SK-N-SH treated with all-trans-retinoic acid at 6 μM for 48 hours (cell line): ENCODE measurements around the gene NME5.

Source experiments
- ATAC-seq: fragments of 200-7000 bp; cut with Tn5 transposase; 3 replicates; pipeline ENCODE4 v1.9.1; 2020; ENCODE audit warnings: mild to moderate bottlenecking, moderate library complexity
- ARNTL ChIP-seq: fragments of 450-650 bp; formaldehyde crosslinking; IDR thresholded peaks from 2 replicates; pipeline ENCODE4 v1.5.0; 2020; ENCODE audit warnings: low read depth, mild to moderate bottlenecking, moderate library complexity, borderline replicate concordance
- BACH2 ChIP-seq: fragments of 250-450 bp; sonication (Bioruptor Pico); IDR thresholded peaks from 2 replicates; pipeline ENCODE4 v1.9.0; 2021; ENCODE audit warnings: mild to moderate bottlenecking, borderline replicate concordance
- CSDC2 ChIP-seq: fragments of 250-450 bp; sonication (Bioruptor Pico); IDR thresholded peaks from 2 replicates; pipeline ENCODE4 v1.5.0; 2020; ENCODE audit warnings: mild to moderate bottlenecking, moderate library complexity
- CSRNP3 ChIP-seq: fragments of 250-450 bp; sonication (Bioruptor Pico); IDR thresholded peaks from 2 replicates; pipeline ENCODE4 v1.5.1; 2021; ENCODE audit warnings: mild to moderate bottlenecking, moderate library complexity
- ESRRG ChIP-seq: fragments of 250-450 bp; sonication (Bioruptor Pico); IDR thresholded peaks from 2 replicates; pipeline ENCODE4 v1.6.1; 2021; ENCODE audit warnings: mild to moderate bottlenecking
- GLIS3 ChIP-seq: fragments of 250-450 bp; sonication (Bioruptor Pico); IDR thresholded peaks from 2 replicates; pipeline ENCODE4 v1.5.0; 2020; ENCODE audit warnings: mild to moderate bottlenecking, moderate library complexity
- ISL1 ChIP-seq: fragments of 250-450 bp; sonication (Bioruptor Pico); IDR thresholded peaks from 2 replicates; pipeline ENCODE4 v2.1.2; 2022; ENCODE audit warnings: mild to moderate bottlenecking, moderate library complexity
- OSR1 ChIP-seq: fragments of 250-450 bp; sonication (Bioruptor Pico); IDR thresholded peaks from 2 replicates; pipeline ENCODE4 v1.8.0; 2022; ENCODE audit warnings: moderate library complexity, mild to moderate bottlenecking, inconsistent platforms
- PATZ1 ChIP-seq: fragments of 250-450 bp; sonication (Bioruptor Pico); IDR thresholded peaks from 2 replicates; pipeline ENCODE4 v1.8.0; 2020; ENCODE audit warnings: mild to moderate bottlenecking, moderate library complexity, borderline replicate concordance
- POU6F1 ChIP-seq: fragments of 250-450 bp; sonication (Bioruptor Pico); IDR thresholded peaks from 2 replicates; pipeline ENCODE4 v1.8.0; 2021; ENCODE audit warnings: low read depth, mild to moderate bottlenecking, moderate library complexity, borderline replicate concordance
- PPARA ChIP-seq: fragments of 250-450 bp; sonication (Bioruptor Pico); IDR thresholded peaks from 2 replicates; pipeline ENCODE4 v1.5.0; 2020; ENCODE audit warnings: mild to moderate bottlenecking, borderline replicate concordance
- RARB ChIP-seq: fragments of 250-450 bp; sonication (Bioruptor Pico); IDR thresholded peaks from 2 replicates; pipeline ENCODE4 v1.8.0; 2021; ENCODE audit warnings: mild to moderate bottlenecking, moderate library complexity
- SNAI2 ChIP-seq: fragments of 250-450 bp; sonication (Bioruptor Pico); IDR thresholded peaks from 2 replicates; pipeline ENCODE4 v1.5.0; 2020; ENCODE audit warnings: mild to moderate bottlenecking, moderate library complexity
- TCF4 ChIP-seq: fragments of 250-450 bp; sonication (Bioruptor Pico); IDR thresholded peaks from 2 replicates; pipeline ENCODE4 v1.8.0; 2021; ENCODE audit warnings: mild to moderate bottlenecking, moderate library complexity, borderline replicate concordance
- TOX ChIP-seq: fragments of 250-450 bp; sonication (Bioruptor Pico); IDR thresholded peaks from 2 replicates; pipeline ENCODE4 v1.8.0; 2021; ENCODE audit warnings: mild to moderate bottlenecking, moderate library complexity, borderline replicate concordance
- TSHZ2 ChIP-seq: fragments of 250-450 bp; sonication (Bioruptor Pico); IDR thresholded peaks from 2 replicates; pipeline ENCODE4 v1.5.0; 2020; ENCODE audit warnings: mild to moderate bottlenecking, moderate library complexity
- ZC3H10 ChIP-seq: fragments of 250-450 bp; sonication (Bioruptor Pico); IDR thresholded peaks from 2 replicates; pipeline ENCODE4 v1.5.1; 2021; ENCODE audit warnings: mild to moderate bottlenecking, moderate library complexity
- ZFP3 ChIP-seq: fragments of 250-450 bp; sonication (Bioruptor Pico); IDR thresholded peaks from 2 replicates; pipeline ENCODE4 v1.5.0; 2020; ENCODE audit warnings: mild to moderate bottlenecking, moderate library complexity
- ZFP30 ChIP-seq: fragments of 450-650 bp; formaldehyde crosslinking; IDR thresholded peaks from 2 replicates; pipeline ENCODE4 v1.5.0; 2022; ENCODE audit warnings: mild to moderate bottlenecking, moderate library complexity
- ZNF565 ChIP-seq: fragments of 450-650 bp; formaldehyde crosslinking; conservative IDR thresholded peaks from 2 replicates; pipeline ENCODE4 v1.5.0; 2020; ENCODE audit warnings: low read depth, mild to moderate bottlenecking, moderate library complexity
- ZNF70 ChIP-seq: fragments of 450-650 bp; formaldehyde crosslinking; IDR thresholded peaks from 2 replicates; pipeline ENCODE4 v1.5.0; 2020; ENCODE audit warnings: mild to moderate bottlenecking, moderate library complexity
- ZNF8 ChIP-seq: fragments of 450-650 bp; formaldehyde crosslinking; IDR thresholded peaks from 2 replicates; pipeline ENCODE4 v1.5.0; 2020; ENCODE audit warnings: mild to moderate bottlenecking, moderate library complexity

Gene NME5

GRCh38 chr5:138103319-138103637 lies 36.0 kb downstream of the NME5 start:
- no peak for TF ChIP-seq CSDC2
- TF ChIP-seq ZC3H10 (CRISPR knock-in tag), result no peak
- no peak for TF ChIP-seq ZFP3 (CRISPR knock-in tag)
- TF ChIP-seq ZNF70, result no peak
- TF ChIP-seq ZNF8 (CRISPR knock-in tag), result no peak
- no peak for TF ChIP-seq OSR1 (CRISPR knock-in tag)
- no peak for TF ChIP-seq ZFP30 (CRISPR knock-in tag)
- TF ChIP-seq ESRRG (CRISPR knock-in tag), result no peak
- TF ChIP-seq RARB (CRISPR knock-in tag), result no peak
- TF ChIP-seq GLIS3 (CRISPR knock-in tag), result no peak
- no peak for TF ChIP-seq TCF4
- TF ChIP-seq TOX (CRISPR knock-in tag), result no peak
- TF ChIP-seq CSRNP3 (CRISPR knock-in tag), result no peak
- TF ChIP-seq ISL1 (CRISPR knock-in tag), result no peak
- TF ChIP-seq SNAI2 (CRISPR knock-in tag), result no peak
- TF ChIP-seq BACH2 (CRISPR knock-in tag), result no peak
- TF ChIP-seq ZNF565, result no peak
- TF ChIP-seq ARNTL, result no peak
- TF ChIP-seq PATZ1 (CRISPR knock-in tag), result no peak
- TF ChIP-seq POU6F1 (CRISPR knock-in tag), result no peak
- ATAC-seq, result no peak

GRCh38 chr5:138102454-138103318 lies 36.5 kb downstream of the NME5 start:
- ATAC-seq, result no peak
- no peak for TF ChIP-seq ISL1 (CRISPR knock-in tag)
- no peak for TF ChIP-seq SNAI2 (CRISPR knock-in tag)
- no peak for TF ChIP-seq TSHZ2 (CRISPR knock-in tag)
- TF ChIP-seq GLIS3 (CRISPR knock-in tag), result no peak
- no peak for TF ChIP-seq ZNF565
- no peak for TF ChIP-seq PATZ1 (CRISPR knock-in tag)
- no peak for TF ChIP-seq RARB (CRISPR knock-in tag)
- TF ChIP-seq PPARA (CRISPR knock-in tag), result no peak
- TF ChIP-seq POU6F1 (CRISPR knock-in tag), result no peak
- no peak for TF ChIP-seq CSDC2
- no peak for TF ChIP-seq CSRNP3 (CRISPR knock-in tag)
- TF ChIP-seq ZC3H10 (CRISPR knock-in tag), result no peak
- no peak for TF ChIP-seq ARNTL
- no peak for TF ChIP-seq ZFP30 (CRISPR knock-in tag)
- no peak for TF ChIP-seq BACH2 (CRISPR knock-in tag)
- no peak for TF ChIP-seq ZFP3 (CRISPR knock-in tag)
- no peak for TF ChIP-seq TCF4
- TF ChIP-seq ZNF70, result no peak
- no peak for TF ChIP-seq ESRRG (CRISPR knock-in tag)
- no peak for TF ChIP-seq ZNF8 (CRISPR knock-in tag)
